Measurements from ENCODE around the gene RING1. TPM values are rescaled to one million over a fixed set of nuclear protein-coding genes. Genes with fewer than 3 reads are reported as not detected.
A peak's percentile ranks its signal among the peaks of the same experiment; 100 is the strongest.

RING1 gene
- total RNA-seq, 5 donors from 2014 or later (not counting 1 experiment from before 2014, with no cell fraction given): 37.7 to 43.8 (median 42.6) TPM

DNA sequence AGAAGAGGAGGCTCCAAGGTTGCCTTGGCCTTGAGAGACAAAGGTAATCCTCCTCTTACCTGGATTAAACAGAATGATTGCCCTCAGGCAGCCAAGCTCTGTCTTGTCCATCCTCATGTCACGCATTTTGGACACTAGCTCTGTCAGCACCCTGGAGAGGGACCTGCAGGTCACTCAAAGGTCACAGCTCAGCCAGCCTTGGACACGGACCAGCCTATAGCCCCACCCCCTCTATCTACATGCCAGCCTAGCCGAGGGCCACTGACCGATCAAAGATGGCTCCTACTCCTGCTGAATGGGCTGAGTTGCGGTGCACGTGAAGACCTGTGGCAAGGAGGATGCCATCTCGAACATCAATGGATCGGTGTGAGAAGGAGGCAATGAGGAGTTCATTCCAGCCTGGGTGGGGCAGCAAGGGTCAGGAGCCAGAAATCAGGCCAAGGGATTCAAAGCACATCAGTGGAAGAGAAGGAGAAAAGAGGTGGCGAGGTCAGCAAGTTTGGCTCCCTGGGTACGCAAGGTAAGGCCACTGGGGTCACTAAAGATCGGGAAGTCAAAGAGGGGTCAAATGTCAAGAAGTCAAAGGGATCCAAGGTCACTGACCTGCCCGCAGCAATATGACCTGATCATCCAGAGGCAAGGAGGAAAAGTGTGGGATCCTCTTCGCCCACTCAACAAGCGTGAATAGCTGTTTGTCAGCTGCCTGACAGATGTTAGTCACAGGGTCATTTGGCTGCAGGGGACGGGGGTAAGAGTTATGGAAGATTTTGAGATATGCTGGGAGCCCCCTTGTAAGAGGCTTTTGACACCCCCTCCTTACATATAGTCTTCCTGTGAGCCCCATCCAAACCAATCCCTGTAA lies 12.8 kb upstream of the RING1 start:
- no peak overlapping the region for H3K27ac Mint-ChIP-seq
- no peak for DNase-seq

DNA sequence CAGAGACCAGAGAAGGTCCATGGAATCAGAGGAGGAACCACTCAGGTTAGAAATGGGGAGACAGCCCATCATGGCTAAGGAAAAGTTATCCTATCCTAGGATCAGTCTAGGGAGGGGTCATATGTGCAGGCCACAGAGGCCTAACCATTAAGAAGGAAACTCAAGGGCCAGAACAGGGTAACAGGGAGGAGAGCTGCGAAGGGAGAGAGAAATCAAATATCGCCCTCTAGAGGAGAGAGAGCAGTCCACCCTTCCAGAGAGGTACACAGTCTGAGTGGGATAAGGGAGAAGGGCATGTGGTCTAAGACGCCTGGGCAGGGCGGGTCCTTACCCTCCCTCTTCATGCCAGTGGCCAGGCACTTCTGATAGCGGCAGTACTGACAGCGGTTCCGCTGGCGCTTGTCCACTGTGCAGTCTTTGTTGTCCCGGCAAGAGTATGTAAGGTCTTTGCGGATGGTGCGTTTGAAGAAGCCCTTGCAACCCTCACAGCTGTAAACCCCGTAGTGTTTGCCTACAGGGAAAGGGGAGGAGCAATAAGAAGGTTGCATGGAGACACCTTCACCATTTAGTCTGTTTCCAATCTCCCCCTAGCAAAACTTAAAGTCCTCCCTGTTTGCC lies 10.8 kb upstream of the RING1 start:
- H3K36me3 ChIP-seq (ENCODE audit: control insufficient read depth in 2 of 2, extremely low read depth in 1 of 2, insufficient read depth in 1 of 2, low read length in 1 of 2): peaks cover 8 to 48% of the 10 kb centered on the region in 2 donors
- Mint-ChIP-seq H3K4me1 (peaks cover 48 to 57% (median 53%) of the 10 kb centered on the region in 3 donors), H3K36me3 (peaks cover 43% of the 10 kb centered on the region), H3K27ac (peak overlapping the region; percentile 89 to 91), H3K27me3 (peaks cover 0 to 2% of the 10 kb centered on the region in 2 donors), H3K4me3 (peak overlapping the region; percentile 53 to 97 (median 77)), H3K9me3 (no peaks in the 10 kb centered on the region)
- H3K4me1 ChIP-seq (ENCODE audit: control insufficient read depth in 1 of 2, extremely low read depth in 1 of 2, insufficient read depth in 2 of 2, low read length in 2 of 2): peaks cover 13 to 50% of the 10 kb centered on the region in 2 experiments
- POLR2A ChIA-PET: no interaction called here
- H3K9me3 ChIP-seq: no peaks in the 10 kb centered on the region
- 31% methylated on average over 2 of the region's 12 CpGs for WGBS (ENCODE audit: insufficient coverage)
- peaks cover 0 to 5% of the 10 kb centered on the region in 2 experiments for H3K27me3 ChIP-seq (replicated peaks in 1 of 2; ENCODE audit: control insufficient read depth in 2 of 2, extremely low read depth in 1 of 2, insufficient read depth in 2 of 2, low read length in 1 of 2)
- no peak overlapping the region for H3K4me3 ChIP-seq (ENCODE audit: control insufficient read depth in 1 of 2, extremely low read depth in 1 of 2, low read length in 1 of 2)
- CTCF ChIA-PET: interaction anchor here (0.6 to 1.0 kb wide), 4 partner anchors 10 to 303 kb away, joined by 3 to 4 read pairs (median 3); no protein-coding TSS in a partner anchor
- no peak overlapping the region for H3K27ac ChIP-seq (ENCODE audit: low read length)
- ATAC-seq (replicated peaks in 1 of 4) (peak; percentile 14 to 28 (median 18)), DNase-seq (peak in 4 of 35 experiments; percentile 18 to 69 (median 36))

More for the DNA sequence above, 12.8 kb upstream of the RING1 start:
- H3K27me3 ChIP-seq (replicated peaks in 1 of 2; ENCODE audit: control insufficient read depth in 2 of 2, extremely low read depth in 1 of 2, insufficient read depth in 2 of 2, low read length in 1 of 2): peaks cover 0 to 25% of the 10 kb centered on the region in 2 experiments
- H3K36me3 ChIP-seq (ENCODE audit: control insufficient read depth in 2 of 2, extremely low read depth in 1 of 2, insufficient read depth in 1 of 2, low read length in 1 of 2): peaks cover 8 to 41% of the 10 kb centered on the region in 2 donors
- peaks cover 8 to 18% of the 10 kb centered on the region in 2 donors for H3K27me3 Mint-ChIP-seq
- WGBS (ENCODE audit: insufficient coverage): 97% methylated on average over 12 of the region's 15 CpGs
- no peaks in the 10 kb centered on the region for H3K9me3 ChIP-seq
- peaks cover 7 to 47% of the 10 kb centered on the region in 2 experiments for H3K4me1 ChIP-seq (ENCODE audit: control insufficient read depth in 1 of 2, extremely low read depth in 1 of 2, insufficient read depth in 2 of 2, low read length in 2 of 2)
- no peak for ATAC-seq (replicated peaks in 1 of 4)
- ChIA-PET POLR2A (interaction anchor here in 1 of 2 donors (0.6 kb wide), 1 partner anchor 123 kb away, joined by 3 read pairs; no protein-coding TSS in a partner anchor), CTCF (interaction anchor here in 1 of 2 donors (1.1 kb wide), 1 partner anchor 101 kb away, joined by 3 read pairs; no protein-coding TSS in a partner anchor)
- no peaks in the 10 kb centered on the region for H3K9me3 Mint-ChIP-seq
- no peak overlapping the region for H3K27ac ChIP-seq (ENCODE audit: low read length)
- H3K4me3 ChIP-seq (ENCODE audit: control insufficient read depth in 1 of 2, extremely low read depth in 1 of 2, low read length in 1 of 2): no peak overlapping the region
- H3K36me3 Mint-ChIP-seq: peaks cover 31% of the 10 kb centered on the region
- H3K4me1 Mint-ChIP-seq: peaks cover 34 to 45% (median 38%) of the 10 kb centered on the region in 3 donors
- no peak overlapping the region for H3K4me3 Mint-ChIP-seq

GRCh38 chr6:33198159-33198852 lies 10.0 kb upstream of the RING1 start:
- peaks cover 13 to 44% of the 10 kb centered on the region in 2 experiments for H3K4me1 ChIP-seq (ENCODE audit: control insufficient read depth in 1 of 2, extremely low read depth in 1 of 2, insufficient read depth in 2 of 2, low read length in 2 of 2)
- POLR2A ChIA-PET: no interaction called here
- H3K9me3 Mint-ChIP-seq: no peaks in the 10 kb centered on the region
- no peak overlapping the region for H3K4me3 ChIP-seq (ENCODE audit: control insufficient read depth in 1 of 2, extremely low read depth in 1 of 2, low read length in 1 of 2)
- DNase-seq (no peak), ATAC-seq (replicated peaks in 1 of 4) (no peak)
- H3K27me3 ChIP-seq (replicated peaks in 1 of 2; ENCODE audit: control insufficient read depth in 2 of 2, extremely low read depth in 1 of 2, insufficient read depth in 2 of 2, low read length in 1 of 2): no peaks in the 10 kb centered on the region
- peaks cover 51% of the 10 kb centered on the region for H3K36me3 Mint-ChIP-seq
- H3K9me3 ChIP-seq: no peaks in the 10 kb centered on the region
- H3K27ac Mint-ChIP-seq: peak overlapping the region; percentile 89 to 91
- peak overlapping the region; percentile 76 to 97 (median 77) for H3K4me3 Mint-ChIP-seq
- CTCF ChIA-PET: interaction anchor here (0.6 to 1.0 kb wide), 4 partner anchors 11 to 185 kb away, joined by 3 to 10 read pairs (median 3); no protein-coding TSS in a partner anchor
- H3K4me1 Mint-ChIP-seq: peaks cover 56 to 61% (median 57%) of the 10 kb centered on the region in 3 donors
- H3K36me3 ChIP-seq (ENCODE audit: control insufficient read depth in 2 of 2, extremely low read depth in 1 of 2, insufficient read depth in 1 of 2, low read length in 1 of 2): peaks cover 8 to 56% of the 10 kb centered on the region in 2 donors
- 83% methylated on average over 1 of the region's 6 CpGs for WGBS (ENCODE audit: insufficient coverage)
- no peak overlapping the region for H3K27ac ChIP-seq (ENCODE audit: low read length)
- no peaks in the 10 kb centered on the region for H3K27me3 Mint-ChIP-seq

DNA sequence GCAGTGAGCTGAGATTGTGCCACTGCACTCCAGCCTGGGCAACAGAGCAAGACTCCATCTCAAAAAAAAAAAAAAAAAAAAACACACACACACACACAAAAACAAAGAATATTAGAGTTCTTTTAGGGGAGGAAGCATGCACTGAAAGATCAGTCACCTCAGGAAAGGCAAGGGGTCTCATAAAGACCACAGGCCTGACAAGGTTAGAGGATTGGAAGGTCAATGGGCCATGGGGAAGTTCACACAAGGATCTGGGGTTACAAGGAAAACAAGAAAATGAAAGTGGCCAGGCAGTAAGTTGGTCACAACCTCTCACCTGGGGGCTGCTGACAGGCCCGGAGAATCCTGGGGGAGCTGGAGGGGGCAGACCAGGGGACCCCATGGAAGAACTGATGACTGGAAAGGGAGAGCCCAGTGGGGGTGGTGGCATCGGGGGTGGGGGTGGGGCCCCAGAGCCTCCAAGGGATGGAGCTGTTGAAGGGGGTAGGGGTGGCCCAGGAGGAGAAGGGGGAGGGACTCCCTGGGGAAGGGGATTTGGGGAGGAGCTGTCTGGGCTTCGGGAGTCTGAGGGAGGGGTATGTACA lies 9.4 kb upstream of the RING1 start:
- H3K9me3 ChIP-seq: no peaks in the 10 kb centered on the region
- ATAC-seq (replicated peaks in 1 of 4) (no peak), DNase-seq (no peak)
- peaks cover 6 to 59% of the 10 kb centered on the region in 2 donors for H3K36me3 ChIP-seq (ENCODE audit: control insufficient read depth in 2 of 2, extremely low read depth in 1 of 2, insufficient read depth in 1 of 2, low read length in 1 of 2)
- CTCF ChIA-PET: interaction anchor here (0.6 to 0.7 kb wide), 3 partner anchors 10 to 186 kb away, joined by 3 to 10 read pairs (median 3); no protein-coding TSS in a partner anchor
- no CpG with 5 or more reads among the region's 3 CpGs for WGBS (ENCODE audit: insufficient coverage)
- H3K4me1 ChIP-seq (ENCODE audit: control insufficient read depth in 1 of 2, extremely low read depth in 1 of 2, insufficient read depth in 2 of 2, low read length in 2 of 2): peaks cover 14 to 46% of the 10 kb centered on the region in 2 experiments
- Mint-ChIP-seq H3K4me1 (peaks cover 61 to 66% (median 62%) of the 10 kb centered on the region in 3 donors), H3K27me3 (no peaks in the 10 kb centered on the region), H3K4me3 (peak overlapping the region; percentile 88 to 99 (median 97)), H3K27ac (peak overlapping the region; percentile 91), H3K9me3 (no peaks in the 10 kb centered on the region), H3K36me3 (peaks cover 51% of the 10 kb centered on the region)
- POLR2A ChIA-PET: no interaction called here
- H3K4me3 ChIP-seq (ENCODE audit: control insufficient read depth in 1 of 2, extremely low read depth in 1 of 2, low read length in 1 of 2): no peak overlapping the region
- H3K27ac ChIP-seq (ENCODE audit: low read length): peak overlapping the region; percentile 97
- no peaks in the 10 kb centered on the region for H3K27me3 ChIP-seq (replicated peaks in 1 of 2; ENCODE audit: control insufficient read depth in 2 of 2, extremely low read depth in 1 of 2, insufficient read depth in 2 of 2, low read length in 1 of 2)

- H3K4me1 Mint-ChIP-seq: peaks cover 66 to 68% (median 68%) of the 10 kb centered on the region in 3 donors
- peak overlapping the region; percentile 83 to 91 for H3K27ac Mint-ChIP-seq
- H3K27ac ChIP-seq (ENCODE audit: low read length): peak overlapping the region; percentile 97
- no peaks in the 10 kb centered on the region for H3K27me3 Mint-ChIP-seq
- H3K4me3 ChIP-seq (ENCODE audit: control insufficient read depth in 1 of 2, extremely low read depth in 1 of 2, low read length in 1 of 2): peak overlapping the region; percentile 94 to 97
- H3K36me3 Mint-ChIP-seq: peaks cover 47% of the 10 kb centered on the region
- CTCF ChIA-PET: interaction anchor here in 1 of 2 donors (0.7 kb wide), 1 partner anchor 97 kb away, joined by 6 read pairs; no protein-coding TSS in a partner anchor
- WGBS (ENCODE audit: insufficient coverage): 2% methylated on average over 19 of the region's 26 CpGs
- POLR2A ChIA-PET: interaction anchor here in 1 of 2 donors (0.7 kb wide), 1 partner anchor 17 kb away, joined by 9 read pairs; no protein-coding TSS in a partner anchor
- peaks cover 0 to 51% of the 10 kb centered on the region in 2 donors for H3K36me3 ChIP-seq (ENCODE audit: control insufficient read depth in 2 of 2, extremely low read depth in 1 of 2, insufficient read depth in 1 of 2, low read length in 1 of 2)
- no peaks in the 10 kb centered on the region for H3K9me3 Mint-ChIP-seq
- no peaks in the 10 kb centered on the region for H3K27me3 ChIP-seq (replicated peaks in 1 of 2; ENCODE audit: control insufficient read depth in 2 of 2, extremely low read depth in 1 of 2, insufficient read depth in 2 of 2, low read length in 1 of 2)
- H3K4me1 ChIP-seq (ENCODE audit: control insufficient read depth in 1 of 2, extremely low read depth in 1 of 2, insufficient read depth in 2 of 2, low read length in 2 of 2): peaks cover 17 to 54% of the 10 kb centered on the region in 2 experiments
- H3K4me3 Mint-ChIP-seq: peak overlapping the region; percentile 88 to 99 (median 97)
- no peaks in the 10 kb centered on the region for H3K9me3 ChIP-seq
- DNase-seq: peak in 20 of 35 experiments; percentile 34 to 67 (median 53)
- ATAC-seq (replicated peaks in 1 of 4): peak; percentile 24 to 38 (median 30)
Measured at GRCh38 chr6:33199687-33200218, 8.5 kb upstream of the RING1 start.
